Hepatocyte (in vitro differentiated cells): ENCODE measurements around the gene DIRAS1. TPM values are rescaled to one million over a fixed set of nuclear protein-coding genes. Genes with fewer than 3 reads are reported as not detected.

Experiments used
- DNase-seq: peaks from one replicate; pipeline ENCODE4 v3.0.0-alpha.2; 2016; ENCODE audit warnings: low spot score
- H2AFZ ChIP-seq: fragments of 200-600 bp; sonication (generic); 2 replicates; pipeline ENCODE4 v1.6.0; 2016; ENCODE audit warnings: antibody characterized with exemption, mild to moderate bottlenecking
- H3K27ac ChIP-seq: fragments of 200-600 bp; sonication (generic); 2 replicates; pipeline ENCODE4 v1.5.1; 2016; ENCODE audit warnings: mild to moderate bottlenecking
- H3K27me3 ChIP-seq: fragments of 200-600 bp; sonication (generic); 2 replicates; pipeline ENCODE4 v1.6.1; 2016
- H3K36me3 ChIP-seq: fragments of 200-600 bp; sonication (generic); replicated peaks from 2 replicates; pipeline ENCODE4 v1.5.1; 2016; ENCODE audit warnings: low read depth; ENCODE audit not compliant: insufficient read depth
- H3K4me1 ChIP-seq: fragments of 200-600 bp; sonication (generic); 2 replicates; pipeline ENCODE4 v1.5.1; 2016; ENCODE audit warnings: mild to moderate bottlenecking, moderate library complexity; ENCODE audit not compliant: insufficient read depth
- H3K4me2 ChIP-seq: fragments of 200-600 bp; sonication (generic); 2 replicates; pipeline ENCODE4 v1.6.0; 2016
- H3K4me3 ChIP-seq: fragments of 200-600 bp; sonication (generic); 2 replicates; pipeline ENCODE4 v1.5.1; 2016; ENCODE audit warnings: mild to moderate bottlenecking
- H3K79me2 ChIP-seq: fragments of 200-600 bp; sonication (generic); 2 replicates; pipeline ENCODE4 v1.6.0; 2017; ENCODE audit warnings: mild to moderate bottlenecking
- H3K9me2 ChIP-seq: fragments of 200-600 bp; sonication (generic); replicated peaks from 2 replicates; pipeline ENCODE4 v1.6.0; 2017; ENCODE audit warnings: mild to moderate bottlenecking; ENCODE audit not compliant: insufficient read depth
- H3K9me3 ChIP-seq: fragments of 200-600 bp; sonication (generic); 2 replicates; pipeline ENCODE4 v1.5.1; 2016; ENCODE audit warnings: low read depth, mild to moderate bottlenecking
- H4K20me1 ChIP-seq: fragments of 200-600 bp; sonication (generic); 2 replicates; pipeline ENCODE4 v1.6.0; 2016; ENCODE audit warnings: mild to moderate bottlenecking; ENCODE audit not compliant: insufficient read depth, poor library complexity, severe bottlenecking
- EZH2 ChIP-seq: fragments of 200-600 bp; sonication (generic); IDR thresholded peaks from 2 replicates; pipeline ENCODE4 v1.6.1; 2016; ENCODE audit warnings: antibody characterized with exemption, mild to moderate bottlenecking, borderline replicate concordance
- EZH2phosphoT487 ChIP-seq: fragments of 200-600 bp; sonication (generic); IDR thresholded peaks from one replicate; pipeline ENCODE4 v1.6.1; 2018; ENCODE audit warnings: antibody characterized with exemption, mild to moderate bottlenecking, low read depth, moderate library complexity; ENCODE audit not compliant: unreplicated experiment, severe bottlenecking
- WGBS: methylation state at CpG from one replicate; pipeline ENCODE4 v1.1.6; 2016; ENCODE audit warnings: low lambda C conversion rate; ENCODE audit errors: missing lambda C conversion rate; 5-methylcytosine and 5-hydroxymethylcytosine counted together
- polyA plus RNA-seq: library from polyadenylated mRNA; unstranded; fragments of >200 nt; fragmentation: Nextera tagmentation; extraction: Ambion mirVana; gene quantifications from 2 replicates; pipeline ENCODE4 v1.2.1, GENCODE V29; 2016
- total RNA-seq: library from RNA; depleted of rRNA; stranded (reverse); fragments of >200 nt; gene quantifications from 2 replicates; pipeline ENCODE4 v1.2.3, GENCODE V29; 2014
- TF ChIP-seq, protein P1 (sequence below): fragments of 200-600 bp; sonication (generic); IDR thresholded peaks from 2 replicates; pipeline ENCODE4 v1.5.1; 2016; ENCODE audit warnings: antibody characterized with exemption, mild to moderate bottlenecking; ENCODE audit not compliant: poor library complexity

The DIRAS1 gene
- total and polyA plus RNA-seq, 2 experiments from 2014 or later = 1.5 to 2.4 TPM

- no peaks in the 10 kb centered on the region for H3K9me3 ChIP-seq
- WGBS = 97% methylated on average over 15 of the region's 15 CpGs
Observed at GRCh38 chr19:2765376-2765775, 44.2 kb upstream of the DIRAS1 start.

DNA sequence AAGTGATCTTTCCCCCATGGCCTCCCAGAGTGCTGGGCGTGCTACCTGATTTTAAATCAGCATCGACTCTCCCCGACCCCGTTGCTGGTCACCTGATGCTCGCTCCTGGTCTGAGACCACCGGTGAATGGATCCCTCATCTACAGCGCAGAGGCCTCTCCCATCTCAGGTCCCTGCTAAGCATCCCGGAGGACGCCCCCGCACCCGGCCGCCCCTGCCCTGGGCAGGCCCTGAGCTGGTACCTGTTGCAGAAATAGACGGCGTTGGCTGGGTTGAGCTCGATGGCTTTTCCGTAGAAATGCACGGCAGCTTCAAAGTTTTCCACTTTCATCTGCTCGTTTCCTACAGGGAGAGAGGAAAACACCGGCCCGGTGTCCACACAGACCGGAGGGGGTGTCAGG is 43.8 kb upstream of the DIRAS1 start:
- Histone ChIP-seq H3K9me2 (no peaks in the 10 kb centered on the region), H3K9me3 (no peaks in the 10 kb centered on the region), H3K27me3 (no peaks in the 10 kb centered on the region), H3K27ac (no peak overlapping the region), H3K4me1 (no peaks in the 10 kb centered on the region), H2AFZ (no peak overlapping the region), H3K4me2 (no peak overlapping the region), H3K4me3 (no peak overlapping the region), H4K20me1 (peaks cover 11% of the 10 kb centered on the region), H3K36me3 (no peaks in the 10 kb centered on the region), H3K79me2 (peaks cover 16% of the 10 kb centered on the region)
- WGBS = 99% methylated on average over 20 of the region's 21 CpGs
- no peak for DNase-seq
- TF ChIP-seq EZH2phosphoT487 = no peak
- no peak for TF ChIP-seq EZH2
- TF ChIP-seq, protein P1, sequence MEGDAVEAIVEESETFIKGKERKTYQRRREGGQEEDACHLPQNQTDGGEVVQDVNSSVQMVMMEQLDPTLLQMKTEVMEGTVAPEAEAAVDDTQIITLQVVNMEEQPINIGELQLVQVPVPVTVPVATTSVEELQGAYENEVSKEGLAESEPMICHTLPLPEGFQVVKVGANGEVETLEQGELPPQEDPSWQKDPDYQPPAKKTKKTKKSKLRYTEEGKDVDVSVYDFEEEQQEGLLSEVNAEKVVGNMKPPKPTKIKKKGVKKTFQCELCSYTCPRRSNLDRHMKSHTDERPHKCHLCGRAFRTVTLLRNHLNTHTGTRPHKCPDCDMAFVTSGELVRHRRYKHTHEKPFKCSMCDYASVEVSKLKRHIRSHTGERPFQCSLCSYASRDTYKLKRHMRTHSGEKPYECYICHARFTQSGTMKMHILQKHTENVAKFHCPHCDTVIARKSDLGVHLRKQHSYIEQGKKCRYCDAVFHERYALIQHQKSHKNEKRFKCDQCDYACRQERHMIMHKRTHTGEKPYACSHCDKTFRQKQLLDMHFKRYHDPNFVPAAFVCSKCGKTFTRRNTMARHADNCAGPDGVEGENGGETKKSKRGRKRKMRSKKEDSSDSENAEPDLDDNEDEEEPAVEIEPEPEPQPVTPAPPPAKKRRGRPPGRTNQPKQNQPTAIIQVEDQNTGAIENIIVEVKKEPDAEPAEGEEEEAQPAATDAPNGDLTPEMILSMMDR = no peak

More at GRCh38 chr19:2765376-2765775, 44.2 kb upstream of the DIRAS1 start:
- H2AFZ ChIP-seq = no peak overlapping the region
- peaks cover 20% of the 10 kb centered on the region for H3K79me2 ChIP-seq
- DNase-seq = no peak
- H3K27ac ChIP-seq = no peak overlapping the region
- H3K9me2 ChIP-seq = no peaks in the 10 kb centered on the region
- no peaks in the 10 kb centered on the region for H3K27me3 ChIP-seq
- H4K20me1 ChIP-seq = peaks cover 14% of the 10 kb centered on the region
- H3K4me1 ChIP-seq = no peaks in the 10 kb centered on the region
- no peaks in the 10 kb centered on the region for H3K36me3 ChIP-seq
- no peak overlapping the region for H3K4me2 ChIP-seq
- H3K4me3 ChIP-seq = no peak overlapping the region
- TF ChIP-seq EZH2phosphoT487 = no peak
- no peak for TF ChIP-seq EZH2
- TF ChIP-seq, protein P1 = no peak

DNA sequence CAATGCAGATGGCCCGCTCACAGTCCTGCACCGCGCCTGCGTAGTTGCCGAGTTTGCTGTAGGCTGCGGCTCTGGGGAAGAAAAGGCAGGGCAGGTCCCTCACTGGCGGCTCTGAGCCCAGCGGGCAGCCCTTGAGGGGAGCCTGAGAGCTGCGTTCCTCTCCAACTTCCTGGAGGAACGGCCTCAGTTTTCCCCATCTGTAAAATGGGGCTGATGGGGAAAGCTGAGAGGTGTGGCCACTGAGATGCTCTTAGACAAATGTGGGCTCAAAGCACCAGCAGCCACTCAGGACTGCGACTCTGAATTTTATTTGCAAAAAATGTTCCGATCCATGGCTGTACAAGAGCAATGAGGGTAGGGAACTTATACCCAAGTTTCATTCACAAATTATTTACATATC is 42.5 kb upstream of the DIRAS1 start:
- Histone ChIP-seq H3K4me3 (no peak overlapping the region), H3K27me3 (no peaks in the 10 kb centered on the region), H4K20me1 (peaks cover 5% of the 10 kb centered on the region), H3K36me3 (no peaks in the 10 kb centered on the region), H3K9me3 (no peaks in the 10 kb centered on the region), H3K4me2 (no peak overlapping the region), H2AFZ (no peak overlapping the region), H3K4me1 (no peaks in the 10 kb centered on the region), H3K9me2 (no peaks in the 10 kb centered on the region), H3K79me2 (peaks cover 7% of the 10 kb centered on the region), H3K27ac (no peak overlapping the region)
- WGBS = over 99% methylated on average over 12 of the region's 12 CpGs
- TF ChIP-seq EZH2phosphoT487 = no peak
- TF ChIP-seq, protein P1 = no peak
- no peak for TF ChIP-seq EZH2
- no peak for DNase-seq
